GM23248 (cell line): ENCODE results near the gene JDP2. TPM values are rescaled to one million over a fixed set of nuclear protein-coding genes. Genes with fewer than 3 reads are reported as not detected.

Source experiments
- DNase-seq: peaks from one replicate; pipeline ENCODE4 v3.0.0-alpha.2; 2015
- H2AFZ ChIP-seq: fragments of 200-600 bp; sonication (generic); 2 replicates; pipeline ENCODE4 v1.6.1; 2016; ENCODE audit warnings: antibody characterized with exemption
- H3F3A ChIP-seq: fragments of 200-600 bp; sonication (generic); 2 replicates; pipeline ENCODE4 v1.6.1; 2016; ENCODE audit warnings: mild to moderate bottlenecking, antibody characterized with exemption, mixed run types; ENCODE audit not compliant: insufficient read depth
- H3K27ac ChIP-seq: fragments of 200-600 bp; sonication (generic); 2 replicates; pipeline ENCODE4 v1.5.1; 2016; ENCODE audit warnings: mild to moderate bottlenecking
- H3K27me3 ChIP-seq: fragments of 200-600 bp; sonication (generic); replicated peaks from 2 replicates; pipeline ENCODE4 v1.6.1; 2016; ENCODE audit warnings: mild to moderate bottlenecking; ENCODE audit not compliant: insufficient read depth
- H3K36me3 ChIP-seq: fragments of 200-600 bp; sonication (generic); 2 replicates; pipeline ENCODE4 v1.6.1; 2016; ENCODE audit warnings: low read depth, mild to moderate bottlenecking
- H3K4me1 ChIP-seq: fragments of 200-600 bp; sonication (generic); 2 replicates; pipeline ENCODE4 v1.6.1; 2016; ENCODE audit warnings: mild to moderate bottlenecking; ENCODE audit not compliant: insufficient read depth
- H3K4me2 ChIP-seq: fragments of 200-600 bp; sonication (generic); one replicate; pipeline ENCODE4 v1.6.1; 2016; ENCODE audit warnings: mild to moderate bottlenecking; ENCODE audit not compliant: unreplicated experiment
- H3K4me3 ChIP-seq: fragments of 200-600 bp; sonication (generic); 2 replicates; pipeline ENCODE4 v1.5.1; 2016; ENCODE audit warnings: mild to moderate bottlenecking
- H3K79me2 ChIP-seq: fragments of 200-600 bp; sonication (generic); 2 replicates; pipeline ENCODE4 v1.6.1; 2016; ENCODE audit warnings: mild to moderate bottlenecking; ENCODE audit not compliant: insufficient read depth
- H3K9ac ChIP-seq: fragments of 200-600 bp; sonication (generic); 2 replicates; pipeline ENCODE4 v1.6.1; 2016; ENCODE audit warnings: mild to moderate bottlenecking
- H3K9me2 ChIP-seq: fragments of 200-600 bp; sonication (generic); 2 replicates; pipeline ENCODE4 v1.6.1; 2016; ENCODE audit warnings: mixed run types, mild to moderate bottlenecking, moderate library complexity; ENCODE audit not compliant: insufficient read depth
- H3K9me3 ChIP-seq: fragments of 200-600 bp; sonication (generic); one replicate; pipeline ENCODE4 v1.6.1; 2017; ENCODE audit warnings: low read depth
- H4K20me1 ChIP-seq: fragments of 200-600 bp; sonication (generic); 2 replicates; pipeline ENCODE4 v1.6.0; 2016; ENCODE audit not compliant: insufficient read depth
- EZH2 ChIP-seq: fragments of 200-600 bp; sonication (generic); IDR thresholded peaks from 2 replicates; pipeline ENCODE4 v1.6.1; 2018; ENCODE audit warnings: antibody characterized with exemption, mild to moderate bottlenecking; ENCODE audit not compliant: insufficient read depth, poor library complexity, severe bottlenecking
- EZH2phosphoT487 ChIP-seq: fragments of 200-600 bp; sonication (generic); IDR thresholded peaks from 2 replicates; pipeline ENCODE4 v1.6.1; 2018; ENCODE audit warnings: antibody characterized with exemption, moderate library complexity, mild to moderate bottlenecking, low read depth; ENCODE audit not compliant: insufficient read depth
- WGBS, 2 experiments: methylation state at CpG; one replicate each; pipeline ENCODE4 v1.1.6; 2015 to 2017; ENCODE audit warnings: low lambda C conversion rate in 2 of 2, low coverage in 1 of 2; ENCODE audit errors: missing lambda C conversion rate in 2 of 2; 5-methylcytosine and 5-hydroxymethylcytosine counted together
- in situ Hi-C: fragments of 300-500 bp; cut with MboI; formaldehyde crosslinking; loops from 2 replicates; pipeline ENCODE4 v1.15.0; 2020
- polyA plus RNA-seq: library from polyadenylated mRNA; unstranded; fragments of >200 nt; fragmentation: Nextera tagmentation; extraction: Ambion mirVana; gene quantifications from 2 replicates; pipeline ENCODE4 v1.2.1, GENCODE V29; 2016
- total RNA-seq: library from RNA; depleted of rRNA; stranded (reverse); fragments of >200 nt; shearing (Covaris generic); gene quantifications from 2 replicates; pipeline ENCODE4 v1.2.3, GENCODE V29; 2014

The JDP2 gene
- total and polyA plus RNA-seq, 2 experiments from 2014 or later, result 20.0 to 163 TPM

DNA sequence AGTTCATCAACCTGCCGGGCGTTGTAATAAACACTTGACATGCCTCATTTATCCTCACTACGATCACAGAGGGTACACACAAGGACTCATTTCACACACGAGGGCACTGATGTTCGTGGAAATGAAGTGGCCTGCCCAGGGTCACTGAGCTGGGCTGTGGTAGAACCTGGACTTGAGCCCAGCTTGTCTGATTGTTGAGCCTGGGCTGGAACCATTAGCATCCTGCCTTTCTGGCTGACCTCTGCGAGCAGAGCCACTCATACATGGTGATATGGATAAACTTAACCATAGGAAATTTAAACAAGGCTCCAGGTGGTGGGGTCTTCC lies 16.6 kb upstream of the JDP2 start:
- WGBS, 2 experiments, result 64 to 67% methylated on average over 6 of the region's 6 CpGs
- H3K9ac ChIP-seq, result no peak overlapping the region
- TF ChIP-seq EZH2phosphoT487 (no peak), EZH2 (no peak)
- no peaks in the 10 kb centered on the region for H3K9me3 ChIP-seq
- in situ Hi-C loops, result no loop called here
- H2AFZ ChIP-seq, result no peak overlapping the region
- no peak overlapping the region for H3K4me2 ChIP-seq
- H3K27me3 ChIP-seq, result no peaks in the 10 kb centered on the region
- no peaks in the 10 kb centered on the region for H4K20me1 ChIP-seq
- no peaks in the 10 kb centered on the region for H3K79me2 ChIP-seq
- H3K4me1 ChIP-seq, result no peaks in the 10 kb centered on the region
- DNase-seq, result no peak
- no peaks in the 10 kb centered on the region for H3F3A ChIP-seq
- no peaks in the 10 kb centered on the region for H3K9me2 ChIP-seq
- H3K4me3 ChIP-seq, result no peak overlapping the region
- no peak overlapping the region for H3K27ac ChIP-seq
- no peaks in the 10 kb centered on the region for H3K36me3 ChIP-seq

- WGBS, 2 experiments, result 61 to 62% methylated on average over 2 of the region's 2 CpGs
- in situ Hi-C loops, result no loop called here
Measured at GRCh38 chr14:75413013-75413412, 14.8 kb upstream of the JDP2 start.

GRCh38 chr14:75417674-75418073 lies 10.1 kb upstream of the JDP2 start:
- TF ChIP-seq EZH2, result no peak
- no peak for TF ChIP-seq EZH2phosphoT487
- no peaks in the 10 kb centered on the region for H3K27me3 ChIP-seq
- in situ Hi-C loops, result no loop called here
- H3K9me2 ChIP-seq, result no peaks in the 10 kb centered on the region
- H3K9ac ChIP-seq, result no peak overlapping the region
- no peak overlapping the region for H3K4me3 ChIP-seq
- peak; percentile 81 for DNase-seq
- peaks cover 16% of the 10 kb centered on the region for H3F3A ChIP-seq
- WGBS, 2 experiments, result 19 to 26% methylated on average over 1 of the region's 1 CpG
- peaks cover 17% of the 10 kb centered on the region for H3K4me1 ChIP-seq
- peak overlapping the region; percentile 2; the same call in 1 of the 2 replicates for H3K27ac ChIP-seq
- no peaks in the 10 kb centered on the region for H3K36me3 ChIP-seq
- no peaks in the 10 kb centered on the region for H3K9me3 ChIP-seq
- H3K79me2 ChIP-seq, result no peaks in the 10 kb centered on the region
- H2AFZ ChIP-seq, result no peak overlapping the region
- H4K20me1 ChIP-seq, result no peaks in the 10 kb centered on the region
- no peak overlapping the region for H3K4me2 ChIP-seq

More at GRCh38 chr14:75413013-75413412, 14.8 kb upstream of the JDP2 start:
- Histone ChIP-seq H3K27me3 (no peaks in the 10 kb centered on the region), H3K4me1 (peaks cover 8% of the 10 kb centered on the region; the same call in 1 of the 2 replicates), H3K9me3 (no peaks in the 10 kb centered on the region), H3K79me2 (no peaks in the 10 kb centered on the region), H3K4me2 (no peak overlapping the region), H3K9ac (no peak overlapping the region), H3K27ac (no peak overlapping the region), H2AFZ (no peak overlapping the region), H3K36me3 (no peaks in the 10 kb centered on the region), H3K4me3 (no peak overlapping the region), H3K9me2 (no peaks in the 10 kb centered on the region), H4K20me1 (no peaks in the 10 kb centered on the region), H3F3A (0 out of 2 replicates have a peak, but pooled peaks cover 5% of the 10 kb centered on the region)
- TF ChIP-seq EZH2 (no peak), EZH2phosphoT487 (no peak)
- DNase-seq, result no peak

- no peak overlapping the region for H3K4me2 ChIP-seq
- no peaks in the 10 kb centered on the region for H3K79me2 ChIP-seq
- 64 to 65% methylated on average over 16 of the region's 16 CpGs for WGBS, 2 experiments
- H3K27ac ChIP-seq, result no peak overlapping the region
- H3K4me3 ChIP-seq, result no peak overlapping the region
- H3F3A ChIP-seq, result peaks cover 19% of the 10 kb centered on the region
- no peak for DNase-seq
- in situ Hi-C loops, result no loop called here
- H3K36me3 ChIP-seq, result no peaks in the 10 kb centered on the region
- TF ChIP-seq EZH2, result no peak
- no peak for TF ChIP-seq EZH2phosphoT487
- no peaks in the 10 kb centered on the region for H3K27me3 ChIP-seq
- no peaks in the 10 kb centered on the region for H3K9me2 ChIP-seq
- H2AFZ ChIP-seq, result no peak overlapping the region
- peaks cover 17% of the 10 kb centered on the region for H3K4me1 ChIP-seq
- H3K9ac ChIP-seq, result no peak overlapping the region
- H3K9me3 ChIP-seq, result no peaks in the 10 kb centered on the region
- H4K20me1 ChIP-seq, result no peaks in the 10 kb centered on the region
Measured at GRCh38 chr14:75418850-75419768, 8.7 kb upstream of the JDP2 start.
